Body of pancreas (tissue), 4 donors: ENCODE data around the gene CNOT1. TPM values are rescaled to one million over a fixed set of nuclear protein-coding genes. Genes with fewer than 3 reads are reported as not detected.
"Not testable (repeated sequence)": the region's sequence is repeated elsewhere in the genome, so short reads cannot be mapped to it uniquely, and the experiment has no call there.

ENCODE experiments used
- ATAC-seq: fragments of 150-250 bp; one replicate; pipeline ENCODE4 v1.9.1; 2016
- DNase-seq, 4 donors: peaks; one replicate each; pipeline ENCODE4 v3.0.0-alpha.2; 2019
- H3K27ac ChIP-seq, 4 donors: fragments of 200-600 bp; sonication (generic); 1 replicate in 3 of 4; 2 replicates in 1 of 4; pipeline versions ENCODE4 v1.5.1 to v1.6.1; 2016 to 2019; ENCODE audit warnings: mild to moderate bottlenecking in 1 of 4, mixed read lengths in 1 of 4, moderate library complexity in 1 of 4
- H3K27me3 ChIP-seq, 2 donors: fragments of 200-600 bp; sonication (generic); one replicate each; pipeline ENCODE4 v1.6.0; 2016; ENCODE audit warnings: mild to moderate bottlenecking in 1 of 2
- H3K36me3 ChIP-seq, 2 donors: fragments of 200-600 bp; sonication (generic); replicated peaks in 1 of 2; 2 replicates each; pipeline ENCODE4 v1.5.1; 2016; ENCODE audit warnings: low read depth in 2 of 2; ENCODE audit not compliant: insufficient read depth in 1 of 2
- H3K4me1 ChIP-seq: fragments of 200-600 bp; sonication (generic); one replicate; pipeline ENCODE4 v1.6.0; 2016
- H3K4me3 ChIP-seq, 2 donors: fragments of 200-600 bp; sonication (generic); 1 replicate in 1 of 2; 2 replicates in 1 of 2; pipeline ENCODE4 v1.5.1; 2016 to 2019
- H3K9me3 ChIP-seq, 3 donors: fragments of 200-600 bp; sonication (generic); 1 replicate in 2 of 3; 2 replicates in 1 of 3; pipeline ENCODE4 v1.5.1; 2016
- POLR2A ChIP-seq, 3 donors: fragments of 450-650 bp; IDR thresholded peaks; one replicate each; pipeline ENCODE4 v1.6.1; 2016; ENCODE audit warnings: antibody characterized with exemption in 3 of 3, mild to moderate bottlenecking in 2 of 3
- WGBS, 2 donors: methylation state at CpG; one replicate each; pipeline ENCODE4 v1.1.5; 2017; 5-methylcytosine and 5-hydroxymethylcytosine counted together
- intact Hi-C: fragments of 100-400 bp; cut with DNase I; formaldehyde crosslinking; loops from one replicate; pipeline ENCODE4 v1.15.1; 2023
- total RNA-seq, 2 donors: library from RNA; depleted of rRNA; stranded (reverse); fragments of >200 nt; gene quantifications; one replicate each; pipeline ENCODE4 v1.1.0, GENCODE V29; 2016
- TF ChIP-seq, protein P1 (sequence below), 7 experiments: fragments of 450-650 bp in 4 of 7; fragments of 200-600 bp in 3 of 7; sonication (generic) in 3 of 7; IDR thresholded peaks; one replicate each; pipeline ENCODE4 v1.5.1; 2016 to 2019; ENCODE audit warnings: antibody characterized with exemption in 7 of 7

The CNOT1 gene
- total RNA-seq, 2 donors from 2014 or later = 56.8 to 63.9 TPM

DNA sequence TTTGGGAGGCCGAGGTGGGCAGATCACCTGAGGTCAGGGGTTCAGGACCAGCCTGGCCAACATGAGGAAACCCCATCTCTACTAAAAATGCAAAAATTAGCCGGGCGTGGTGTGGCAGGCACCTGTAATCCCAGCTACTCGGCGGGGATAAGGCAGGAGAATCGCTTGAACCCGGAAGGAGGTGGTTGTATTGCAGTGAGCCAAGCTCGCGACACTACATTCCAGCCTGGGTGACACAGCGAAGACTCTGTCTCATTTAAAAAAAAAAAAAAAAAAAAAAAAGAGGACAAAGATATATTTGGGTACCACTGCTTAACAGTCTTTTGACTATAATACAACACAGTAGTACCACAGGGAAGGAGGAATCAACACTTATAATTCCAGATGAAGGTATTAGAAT, 9.2 kb downstream of the CNOT1 start:
- Histone ChIP-seq H3K27ac (no peak overlapping the region), H3K4me3 (no peak overlapping the region), H3K27me3 (no peaks in the 10 kb centered on the region), H3K36me3 (peaks cover 0 to 19% of the 10 kb centered on the region in 2 donors), H3K4me1 (peaks cover 3% of the 10 kb centered on the region), H3K9me3 (no peaks in the 10 kb centered on the region)
- ATAC-seq (no peak), DNase-seq (peak in 1 of 4 donors; percentile 3)
- TF ChIP-seq POLR2A (IDR thresholded peaks at IDR 0.05) = no peak
- TF ChIP-seq, protein P1, sequence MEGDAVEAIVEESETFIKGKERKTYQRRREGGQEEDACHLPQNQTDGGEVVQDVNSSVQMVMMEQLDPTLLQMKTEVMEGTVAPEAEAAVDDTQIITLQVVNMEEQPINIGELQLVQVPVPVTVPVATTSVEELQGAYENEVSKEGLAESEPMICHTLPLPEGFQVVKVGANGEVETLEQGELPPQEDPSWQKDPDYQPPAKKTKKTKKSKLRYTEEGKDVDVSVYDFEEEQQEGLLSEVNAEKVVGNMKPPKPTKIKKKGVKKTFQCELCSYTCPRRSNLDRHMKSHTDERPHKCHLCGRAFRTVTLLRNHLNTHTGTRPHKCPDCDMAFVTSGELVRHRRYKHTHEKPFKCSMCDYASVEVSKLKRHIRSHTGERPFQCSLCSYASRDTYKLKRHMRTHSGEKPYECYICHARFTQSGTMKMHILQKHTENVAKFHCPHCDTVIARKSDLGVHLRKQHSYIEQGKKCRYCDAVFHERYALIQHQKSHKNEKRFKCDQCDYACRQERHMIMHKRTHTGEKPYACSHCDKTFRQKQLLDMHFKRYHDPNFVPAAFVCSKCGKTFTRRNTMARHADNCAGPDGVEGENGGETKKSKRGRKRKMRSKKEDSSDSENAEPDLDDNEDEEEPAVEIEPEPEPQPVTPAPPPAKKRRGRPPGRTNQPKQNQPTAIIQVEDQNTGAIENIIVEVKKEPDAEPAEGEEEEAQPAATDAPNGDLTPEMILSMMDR (IDR thresholded peaks at IDR 0.05) = no peak
- 88 to 94% methylated on average over 10 of the region's 10 CpGs for WGBS, 2 donors
- intact Hi-C loops = no loop called here

DNA sequence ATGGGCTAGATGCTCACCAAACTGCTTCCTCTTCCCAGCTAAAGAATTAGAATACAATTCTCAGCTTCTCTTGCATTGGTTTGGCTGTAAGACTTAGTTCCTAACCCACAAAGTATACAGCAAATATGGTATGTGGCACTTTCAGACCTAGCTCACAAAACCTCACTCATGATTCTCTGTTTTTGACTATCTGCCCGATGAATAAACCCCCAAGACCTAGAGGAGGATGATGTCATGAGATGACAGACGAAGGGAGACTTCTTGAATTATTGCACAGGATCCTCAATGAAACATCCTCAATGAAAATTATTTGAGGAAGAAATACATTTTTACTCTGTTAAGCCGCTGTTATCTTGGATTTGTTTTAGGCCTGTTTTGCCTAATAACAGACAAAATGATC, 14.3 kb downstream of the CNOT1 start:
- Histone ChIP-seq H3K9me3 (no peaks in the 10 kb centered on the region), H3K27me3 (no peaks in the 10 kb centered on the region), H3K27ac (no peak overlapping the region), H3K4me3 (no peak overlapping the region), H3K36me3 (peaks cover 0 to 10% of the 10 kb centered on the region in 2 donors), H3K4me1 (peaks cover 17% of the 10 kb centered on the region)
- intact Hi-C loops = no loop called here
- DNase-seq = no peak
- 67% methylated on average over 3 of the region's 3 CpGs; no CpG with 5 or more reads in 1 of the 2 donors for WGBS, 2 donors
- ATAC-seq = no peak
- TF ChIP-seq POLR2A (IDR thresholded peaks at IDR 0.05) = no peak
- TF ChIP-seq, protein P1 (IDR thresholded peaks at IDR 0.05) = no peak

DNA sequence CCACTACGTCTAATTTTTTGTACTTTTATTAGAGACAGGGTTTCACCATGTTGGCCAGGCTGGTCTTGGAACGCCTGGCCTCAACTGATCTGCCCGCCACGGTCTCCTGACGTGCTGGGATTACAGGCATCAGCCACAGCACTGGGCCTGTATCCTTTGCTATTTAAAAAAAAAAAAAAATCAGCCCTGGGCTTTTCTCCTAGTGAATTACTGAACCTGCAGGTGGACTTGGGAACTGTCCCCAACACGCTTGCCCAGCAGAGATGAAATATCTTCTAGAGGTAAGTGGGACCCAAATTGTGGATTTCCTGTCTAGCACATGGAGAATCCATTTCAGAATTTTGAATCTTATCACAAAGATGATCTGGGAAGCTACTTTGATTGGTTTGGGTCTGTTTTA, 14.8 kb downstream of the CNOT1 start:
- H3K36me3 ChIP-seq = peaks cover 0 to 7% of the 10 kb centered on the region in 2 donors
- intact Hi-C loops = no loop called here
- ATAC-seq = no peak
- H3K4me1 ChIP-seq = peaks cover 17% of the 10 kb centered on the region
- 98% methylated on average over 6 of the region's 6 CpGs; no CpG with 5 or more reads in 1 of the 2 donors for WGBS, 2 donors
- no peak overlapping the region for H3K27ac ChIP-seq
- TF ChIP-seq, protein P1 (IDR thresholded peaks at IDR 0.05) = no peak
- no peak for TF ChIP-seq POLR2A (IDR thresholded peaks at IDR 0.05)
- no peaks in the 10 kb centered on the region for H3K27me3 ChIP-seq
- no peaks in the 10 kb centered on the region for H3K9me3 ChIP-seq
- H3K4me3 ChIP-seq = no peak overlapping the region
- no peak for DNase-seq

DNA sequence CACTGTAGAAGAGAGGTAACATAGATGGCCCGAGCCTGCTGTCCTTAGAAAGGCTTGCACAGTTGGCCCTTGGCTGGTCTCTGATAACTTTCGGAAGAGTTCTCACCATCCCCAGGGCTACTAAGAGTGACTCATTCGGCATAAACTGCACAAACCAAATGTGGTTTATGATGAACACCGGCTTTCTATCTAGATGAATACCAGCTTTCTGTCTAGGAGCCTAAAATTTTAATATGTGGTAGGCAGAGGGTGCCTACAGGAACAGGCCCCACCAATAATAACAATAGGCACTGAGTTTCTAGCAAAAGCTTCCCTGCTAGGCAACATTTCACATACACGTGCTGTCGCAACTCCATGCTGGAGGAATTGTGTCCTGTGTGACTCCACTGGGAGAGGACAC, 15.4 kb downstream of the CNOT1 start:
- Histone ChIP-seq H3K36me3 (peaks cover 0 to 7% of the 10 kb centered on the region in 2 donors), H3K27ac (no peak overlapping the region), H3K9me3 (no peaks in the 10 kb centered on the region), H3K27me3 (no peaks in the 10 kb centered on the region), H3K4me1 (peaks cover 17% of the 10 kb centered on the region), H3K4me3 (no peak overlapping the region)
- ATAC-seq = no peak
- TF ChIP-seq, protein P1 (IDR thresholded peaks at IDR 0.05) = no peak
- TF ChIP-seq POLR2A (IDR thresholded peaks at IDR 0.05) = no peak
- WGBS, 2 donors = 77% methylated on average over 6 of the region's 6 CpGs; no CpG with 5 or more reads in 1 of the 2 donors
- intact Hi-C loops = no loop called here
- no peak for DNase-seq

DNA sequence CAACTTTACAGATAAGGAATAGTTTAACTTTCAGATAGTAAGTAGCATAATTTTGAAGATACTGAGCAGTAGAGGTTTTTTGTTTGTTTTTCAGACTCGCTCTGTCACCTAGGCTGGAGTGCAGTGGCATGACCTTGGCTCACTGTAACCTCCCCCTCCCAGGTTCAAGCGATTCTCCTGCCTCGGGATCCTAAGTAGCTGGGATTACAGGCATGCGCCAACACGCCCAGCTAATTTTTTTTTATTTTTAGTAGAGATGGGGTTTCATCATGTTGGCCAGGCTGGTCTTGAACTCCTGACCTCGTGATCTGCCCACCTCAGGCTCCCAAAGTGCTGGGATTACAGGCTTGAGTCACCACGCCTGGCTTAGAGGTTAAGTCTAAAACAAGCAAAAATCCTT, 16.7 kb downstream of the CNOT1 start:
- H3K4me3 ChIP-seq, H3K9me3 ChIP-seq, intact Hi-C loops, ATAC-seq, H3K36me3 ChIP-seq, H3K27me3 ChIP-seq: not testable (repeated sequence)
- H3K4me1 ChIP-seq = peaks cover 17% of the 10 kb centered on the region
- peak overlapping the region in 1 of 4 donors; percentile 30 for H3K27ac ChIP-seq
- 47 to 54% methylated on average over 6 to 7 of the region's 7 CpGs for WGBS, 2 donors
- peak in 1 of 4 donors; percentile 15 for DNase-seq
